HEK293 (cell line): ENCODE results near the gene DUSP14.

Experiments used
- CTCF ChIA-PET: fragments of 350-600 bp; formaldehyde crosslinking; extraction: SDS; loops from one replicate; lab custom pipeline; 2021; ENCODE audit warnings: antibody characterized with exemption; lab: Yijun Ruan, JAX
- POLR2A ChIA-PET: fragments of 300-600 bp; formaldehyde crosslinking; extraction: SDS; loops from one replicate; lab custom pipeline; 2020; ENCODE audit warnings: antibody characterized with exemption, inconsistent platforms; lab: Yijun Ruan, JAX
- H3K27ac ChIP-seq: fragments of 200-500 bp; sonication (Bioruptor generic); 2 replicates; pipeline ENCODE4 v1.5.1; 2014; ENCODE audit warnings: low read depth, low read length, control low read depth, inconsistent platforms; ENCODE audit errors: extremely low read depth
- H3K36me3 ChIP-seq, 2 experiments: fragments of 200-500 bp in 1 of 2; sonication (Bioruptor generic) in 1 of 2; 1 replicate in 1 of 2; 2 replicates in 1 of 2; pipeline ENCODE4 v1.5.1; 2014 to 2017; ENCODE audit warnings: inconsistent platforms in 2 of 2, low read length in 2 of 2; ENCODE audit not compliant: control insufficient read depth in 2 of 2, insufficient read depth in 1 of 2
- H3K4me1 ChIP-seq: fragments of 200-500 bp; sonication (Bioruptor generic); 2 replicates; pipeline ENCODE4 v1.5.1; 2014; ENCODE audit warnings: mild to moderate bottlenecking, low read length, inconsistent platforms; ENCODE audit not compliant: control insufficient read depth, insufficient read depth
- H3K4me3 ChIP-seq: 2 replicates; pipeline ENCODE4 v1.5.1; 2011; ENCODE audit warnings: low read depth, mild to moderate bottlenecking, control low read depth, low read length, moderate library complexity
- H3K9me3 ChIP-seq: fragments of 200-500 bp; sonication (Bioruptor generic); 2 replicates; pipeline ENCODE4 v1.5.1; 2014; ENCODE audit warnings: low read depth, low read length, inconsistent platforms; ENCODE audit not compliant: control insufficient read depth, insufficient read depth
- BCL11A ChIP-seq: fragments of 450-650 bp; formaldehyde crosslinking; IDR thresholded peaks from 2 replicates; pipeline ENCODE4 v1.5.1; 2016; ENCODE audit warnings: low read depth, missing biosample characterization, missing genetic modification characterization
- GFI1B ChIP-seq: fragments of 450-650 bp; formaldehyde crosslinking; IDR thresholded peaks from 2 replicates; pipeline ENCODE4 v1.5.1; 2016; ENCODE audit warnings: missing biosample characterization, missing genetic modification characterization
- GLI2 ChIP-seq: fragments of 450-650 bp; formaldehyde crosslinking; IDR thresholded peaks from 2 replicates; pipeline ENCODE4; 2017; ENCODE audit warnings: missing biosample characterization, missing genetic modification characterization, low read depth, borderline replicate concordance
- PBX3 ChIP-seq: sonication (generic); formaldehyde crosslinking; IDR thresholded peaks from 2 replicates; pipeline ENCODE4 v1.8.1; 2022; ENCODE audit warnings: mild to moderate bottlenecking, moderate library complexity, missing genetic modification reagents
- SETDB1 ChIP-seq: IDR thresholded peaks from one replicate; pipeline ENCODE4 v1.6.1; 2017; ENCODE audit warnings: mild to moderate bottlenecking, low read length, moderate library complexity, mixed read lengths; ENCODE audit not compliant: insufficient read length
- TRIM28 ChIP-seq: IDR thresholded peaks from 2 replicates; pipeline ENCODE4 v1.6.1; 2011; ENCODE audit warnings: low read length, control low read depth, borderline replicate concordance
- YY1 ChIP-seq: fragments of 450-650 bp; formaldehyde crosslinking; IDR thresholded peaks from 2 replicates; pipeline ENCODE4 v1.5.1; 2018; ENCODE audit warnings: missing biosample characterization, missing genetic modification characterization
- ZBTB1 ChIP-seq: fragments of 450-650 bp; formaldehyde crosslinking; IDR thresholded peaks from 2 replicates; pipeline ENCODE4 v1.5.1; 2016; ENCODE audit warnings: missing biosample characterization, missing genetic modification characterization
- ZBTB10 ChIP-seq: fragments of 450-650 bp; formaldehyde crosslinking; IDR thresholded peaks from 2 replicates; pipeline ENCODE4 v1.5.1; 2016; ENCODE audit warnings: missing biosample characterization, missing genetic modification characterization
- ZFP69B ChIP-seq: fragments of 450-650 bp; formaldehyde crosslinking; IDR thresholded peaks from 2 replicates; pipeline ENCODE4 v1.5.1; 2016; ENCODE audit warnings: missing biosample characterization, missing genetic modification characterization
- ZNF112 ChIP-seq: fragments of 450-650 bp; formaldehyde crosslinking; IDR thresholded peaks from 2 replicates; pipeline ENCODE4 v1.5.0; 2017; ENCODE audit warnings: missing biosample characterization, missing genetic modification characterization
- ZNF132 ChIP-seq: fragments of 450-650 bp; formaldehyde crosslinking; IDR thresholded peaks from 2 replicates; pipeline ENCODE4 v1.5.1; 2017; ENCODE audit warnings: missing biosample characterization, missing genetic modification characterization, borderline replicate concordance
- ZNF175 ChIP-seq: fragments of 450-650 bp; formaldehyde crosslinking; IDR thresholded peaks from 2 replicates; pipeline ENCODE4 v1.5.1; 2016; ENCODE audit warnings: missing biosample characterization, missing genetic modification characterization
- ZNF211 ChIP-seq: fragments of 450-650 bp; formaldehyde crosslinking; IDR thresholded peaks from 2 replicates; pipeline ENCODE4 v1.5.1; 2016; ENCODE audit warnings: low read depth, missing biosample characterization, missing genetic modification characterization
- ZNF239 ChIP-seq: fragments of 450-650 bp; formaldehyde crosslinking; IDR thresholded peaks from 2 replicates; pipeline ENCODE4 v1.5.1; 2016; ENCODE audit warnings: missing biosample characterization, missing genetic modification characterization
- ZNF311 ChIP-seq: fragments of 450-650 bp; formaldehyde crosslinking; IDR thresholded peaks from 2 replicates; pipeline ENCODE4 v1.5.1; 2017; ENCODE audit warnings: missing biosample characterization, missing genetic modification characterization, borderline replicate concordance
- ZNF362 ChIP-seq: fragments of 450-650 bp; formaldehyde crosslinking; IDR thresholded peaks from 2 replicates; pipeline ENCODE4 v1.5.1; 2016; ENCODE audit warnings: missing biosample characterization, missing genetic modification characterization
- ZNF510 ChIP-seq: fragments of 450-650 bp; formaldehyde crosslinking; IDR thresholded peaks from 2 replicates; pipeline ENCODE4 v1.5.1; 2018; ENCODE audit warnings: mild to moderate bottlenecking, missing genetic modification characterization, missing biosample characterization; ENCODE audit not compliant: insufficient replicate concordance
- ZNF529 ChIP-seq: fragments of 450-650 bp; formaldehyde crosslinking; IDR thresholded peaks from 2 replicates; pipeline ENCODE4 v1.5.1; 2017; ENCODE audit warnings: missing genetic modification characterization, missing biosample characterization; ENCODE audit not compliant: insufficient replicate concordance
- ZNF530 ChIP-seq: fragments of 450-650 bp; formaldehyde crosslinking; IDR thresholded peaks from 2 replicates; pipeline ENCODE4 v1.5.1; 2016; ENCODE audit warnings: low read depth, missing biosample characterization, missing genetic modification characterization
- ZNF580 ChIP-seq: fragments of 450-650 bp; formaldehyde crosslinking; IDR thresholded peaks from 2 replicates; pipeline ENCODE4 v1.5.1; 2016; ENCODE audit warnings: missing biosample characterization, missing genetic modification characterization
- ZNF610 ChIP-seq: fragments of 450-650 bp; formaldehyde crosslinking; IDR thresholded peaks from 2 replicates; pipeline ENCODE4 v1.5.1; 2016; ENCODE audit warnings: missing biosample characterization, missing genetic modification characterization, borderline replicate concordance
- ZNF677 ChIP-seq: fragments of 450-650 bp; IDR thresholded peaks from 2 replicates; pipeline ENCODE4 v1.5.0; 2018; ENCODE audit warnings: missing biosample characterization, mild to moderate bottlenecking, missing genetic modification characterization, moderate library complexity
- ZNF701 ChIP-seq: fragments of 450-650 bp; formaldehyde crosslinking; IDR thresholded peaks from 2 replicates; pipeline ENCODE4 v1.5.1; 2016; ENCODE audit warnings: missing biosample characterization, missing genetic modification characterization
- ZNF704 ChIP-seq: fragments of 450-650 bp; formaldehyde crosslinking; IDR thresholded peaks from 2 replicates; pipeline ENCODE4 v1.5.1; 2016; ENCODE audit warnings: missing biosample characterization, missing genetic modification characterization
- ZNF747 ChIP-seq: fragments of 450-650 bp; formaldehyde crosslinking; IDR thresholded peaks from 2 replicates; pipeline ENCODE4 v1.5.1; 2016; ENCODE audit warnings: missing biosample characterization, missing genetic modification characterization
- ZNF776 ChIP-seq: fragments of 450-650 bp; formaldehyde crosslinking; IDR thresholded peaks from 2 replicates; pipeline ENCODE4 v1.5.0; 2017; ENCODE audit warnings: missing biosample characterization, missing genetic modification characterization, borderline replicate concordance
- ZNF791 ChIP-seq: fragments of 450-650 bp; formaldehyde crosslinking; IDR thresholded peaks from 2 replicates; pipeline ENCODE4 v1.5.1; 2016; ENCODE audit warnings: missing biosample characterization, missing genetic modification characterization
- ZNF843 ChIP-seq: fragments of 450-650 bp; formaldehyde crosslinking; IDR thresholded peaks from 2 replicates; pipeline ENCODE4 v1.5.1; 2016; ENCODE audit warnings: missing biosample characterization, missing genetic modification characterization
- ZSCAN23 ChIP-seq: fragments of 450-650 bp; formaldehyde crosslinking; IDR thresholded peaks from 2 replicates; pipeline ENCODE4 v1.5.1; 2016; ENCODE audit warnings: missing biosample characterization, missing genetic modification characterization
- ZSCAN30 ChIP-seq: fragments of 450-650 bp; IDR thresholded peaks from 2 replicates; pipeline ENCODE4 v1.5.1; 2018; ENCODE audit warnings: missing biosample characterization, mild to moderate bottlenecking, missing genetic modification characterization, moderate library complexity
- ZXDB ChIP-seq: fragments of 450-650 bp; formaldehyde crosslinking; IDR thresholded peaks from 2 replicates; pipeline ENCODE4 v1.5.1; 2016; ENCODE audit warnings: missing biosample characterization, missing genetic modification characterization

Gene DUSP14

GRCh38 chr17:37489197-37490001, at the start of gene DUSP14:
Gene DUSP14, plus strand, starts transcription at chr17:37489891. Its CDS starts 22,382 bp downstream, at chr17:37512273.
- H3K36me3 ChIP-seq: no peaks in the 10 kb centered on the region
- H3K4me1 ChIP-seq: peaks cover 16% of the 10 kb centered on the region
- H3K9me3 ChIP-seq: no peaks in the 10 kb centered on the region
- H3K4me3 ChIP-seq: peak within 1 kb of the TSS; percentile 74
- POLR2A ChIA-PET: interaction anchor here (0.6 to 1.0 kb wide), 5 partner anchors 8 to 130 kb away, joined by 3 to 7 read pairs (median 4); no protein-coding TSS in a partner anchor
- CTCF ChIA-PET: no interaction called here
- peak within 1 kb of the TSS; percentile 94 for H3K27ac ChIP-seq
- TF ChIP-seq PBX3 (0 out of 2 replicates have a peak, but pooled peaks have one; percentile 10), ZNF843 (tag by site-specific recombination) (no peak), ZNF211 (tag by site-specific recombination) (no peak), ZBTB1 (no peak), GLI2 (tag by site-specific recombination) (no peak), ZNF791 (no peak), GFI1B (tag by site-specific recombination) (no peak), ZNF311 (no peak), ZFP69B (tag by site-specific recombination) (no peak), SETDB1 (no peak), ZNF530 (tag by site-specific recombination) (no peak), ZNF510 (tag by site-specific recombination) (no peak), BCL11A (tag by site-specific recombination) (no peak), ZXDB (tag by site-specific recombination) (peak; percentile 47; the same call in 1 of the 2 replicates), ZNF747 (tag by site-specific recombination) (no peak), YY1 (tag by site-specific recombination) (no peak), ZNF580 (no peak), ZNF776 (tag by site-specific recombination) (no peak), ZNF677 (tag by site-specific recombination) (no peak), ZSCAN23 (tag by site-specific recombination) (no peak), ZSCAN30 (tag by site-specific recombination) (0 out of 2 replicates have a peak, but pooled peaks have one; percentile 31), ZNF112 (no peak), ZNF610 (tag by site-specific recombination) (no peak), ZBTB10 (tag by site-specific recombination) (no peak), ZNF175 (tag by site-specific recombination) (no peak), ZNF362 (tag by site-specific recombination) (no peak), TRIM28 (no peak), ZNF239 (tag by site-specific recombination) (no peak), ZNF529 (tag by site-specific recombination) (no peak), ZNF704 (tag by site-specific recombination) (no peak), ZNF132 (tag by site-specific recombination) (no peak), ZNF701 (no peak)
